ENCODE data around the gene ARHGAP9.

- TF ChIP-seq CTCF (IDR thresholded peaks at IDR 0.05), result no peak
- no peak for TF ChIP-seq EP300 (IDR thresholded peaks at IDR 0.05)
These were observed 8.0 kb downstream of the ARHGAP9 start for GRCh38 chr12:57471661-57472060.
